CD4-positive, alpha-beta T cell treated with Interleukin-2 at 100 ng/mL for 4 hours (primary cell): ENCODE data around the gene PTGDR2.

ENCODE experiments used
- DNase-seq: peaks from one replicate; pipeline ENCODE4 v3.0.0-alpha.2; 2020; ENCODE audit warnings: low spot score

PTGDR2 gene

DNA sequence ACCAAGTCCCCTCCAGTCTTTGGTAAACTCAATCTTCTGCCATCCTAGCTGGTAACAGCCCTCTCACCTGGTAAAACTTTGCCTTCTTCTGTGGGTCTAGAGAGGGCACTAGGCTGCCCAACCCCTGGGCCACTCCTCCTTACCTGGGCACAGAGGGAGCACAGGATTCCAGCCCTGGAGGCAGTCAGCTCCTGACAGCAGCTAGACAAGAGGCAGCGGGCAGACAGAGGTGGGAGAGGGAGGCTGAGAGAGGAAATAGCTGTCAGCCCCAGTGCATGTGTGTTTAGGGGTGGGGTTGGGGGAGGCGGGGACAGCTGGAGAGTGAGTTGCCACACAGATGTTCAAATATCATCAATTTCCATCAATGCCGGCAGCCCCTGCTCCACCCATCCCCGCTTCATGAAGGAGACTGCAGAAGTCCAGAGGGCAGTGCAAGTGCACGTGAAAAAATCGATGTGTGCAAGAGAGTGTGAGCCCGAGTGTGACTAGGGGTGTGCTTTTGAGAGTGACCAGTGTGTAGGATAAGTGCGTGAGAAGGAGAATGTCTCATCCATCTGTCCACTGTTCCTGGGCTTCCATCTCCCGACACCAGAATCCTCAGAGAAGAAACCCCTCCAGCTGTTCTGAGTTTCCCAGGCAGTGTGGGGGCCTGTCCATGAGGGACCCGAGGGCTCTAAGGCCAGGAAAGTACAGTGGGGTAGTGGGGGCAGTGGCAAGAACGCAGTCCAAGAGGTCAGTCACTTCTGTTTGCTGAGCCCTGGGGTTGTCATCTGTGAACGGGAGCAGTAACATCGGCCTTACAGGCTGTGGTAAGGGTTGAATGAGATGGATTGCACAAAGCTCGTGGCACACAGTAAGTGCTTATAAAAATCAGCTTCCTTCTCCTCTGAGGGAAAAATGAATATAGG, at the start of gene PTGDR2:
TSS of gene PTGDR2 (minus strand) at position 225 of the 908 bp plus-strand sequence. CDS start 2,228 bp downstream, outside the sequence.
- no peak for DNase-seq

GRCh38 chr11:60905047-60905446, 49.3 kb upstream of the PTGDR2 start:
- no peak for DNase-seq

DNA sequence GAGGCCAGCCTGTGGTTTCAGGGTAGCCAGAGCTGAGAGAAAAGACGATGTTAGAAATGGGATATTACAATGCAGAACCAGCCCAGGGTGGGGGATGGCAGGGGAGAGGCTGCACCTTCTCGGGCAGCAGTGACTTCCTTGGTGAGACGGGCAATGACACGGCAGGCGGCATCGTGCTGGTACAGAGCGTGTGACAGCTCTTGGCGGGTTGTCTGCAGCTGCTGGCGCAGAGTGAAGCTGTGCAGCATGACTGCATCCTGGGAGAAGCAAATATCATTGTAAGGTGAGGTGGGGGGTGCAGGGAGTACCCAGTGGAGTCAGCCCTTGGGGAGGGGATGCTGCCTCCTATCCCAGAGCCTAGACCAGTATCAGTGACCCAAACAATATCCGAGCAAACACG, 46.9 kb upstream of the PTGDR2 start:
- no peak for DNase-seq

- DNase-seq: no peak
Measured at GRCh38 chr11:60900673-60901404, 45.1 kb upstream of the PTGDR2 start.

GRCh38 chr11:60899977-60900376, 44.2 kb upstream of the PTGDR2 start:
- no peak for DNase-seq

DNA sequence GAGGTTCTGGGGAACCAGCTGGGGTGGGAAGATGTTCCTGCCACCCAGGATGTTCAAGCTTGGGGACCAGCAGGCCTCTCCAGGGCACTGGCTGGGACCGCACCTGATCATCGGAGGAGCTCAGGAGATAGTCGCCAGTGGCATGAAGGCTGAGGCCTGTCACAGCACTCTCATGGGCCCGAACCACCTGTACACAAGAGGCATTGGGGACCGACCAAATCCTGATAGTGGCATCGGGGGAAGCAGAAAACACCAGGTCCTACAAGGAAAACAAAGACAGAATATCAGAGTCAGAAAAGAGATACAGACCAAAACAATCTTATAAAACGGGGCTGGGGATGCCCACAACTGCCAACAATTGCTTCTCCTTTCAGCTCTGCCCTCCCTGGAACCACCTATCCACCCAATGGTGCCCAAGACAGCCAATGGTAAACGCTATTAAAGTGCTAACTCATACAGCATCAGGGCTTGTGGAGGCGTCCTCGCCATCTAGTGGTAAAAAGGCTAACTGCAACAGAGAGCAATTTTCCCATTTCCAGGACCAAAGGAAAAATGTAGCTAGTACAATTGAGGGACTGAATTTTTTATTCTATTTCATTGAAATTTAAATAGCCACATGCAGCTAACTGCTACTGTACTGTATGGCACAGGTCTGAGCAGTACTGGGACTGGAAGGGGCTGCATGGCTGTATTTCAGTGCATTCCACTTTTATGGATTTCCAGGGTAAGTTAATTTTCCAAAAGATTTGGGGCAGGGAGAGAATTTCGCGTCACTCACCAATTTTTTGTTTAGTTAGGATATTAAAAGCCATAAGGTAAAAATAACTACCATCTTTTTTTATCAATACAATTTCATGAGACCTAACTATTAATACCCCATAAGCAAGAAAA, 43.5 kb upstream of the PTGDR2 start:
- peak; percentile 52 for DNase-seq

DNA sequence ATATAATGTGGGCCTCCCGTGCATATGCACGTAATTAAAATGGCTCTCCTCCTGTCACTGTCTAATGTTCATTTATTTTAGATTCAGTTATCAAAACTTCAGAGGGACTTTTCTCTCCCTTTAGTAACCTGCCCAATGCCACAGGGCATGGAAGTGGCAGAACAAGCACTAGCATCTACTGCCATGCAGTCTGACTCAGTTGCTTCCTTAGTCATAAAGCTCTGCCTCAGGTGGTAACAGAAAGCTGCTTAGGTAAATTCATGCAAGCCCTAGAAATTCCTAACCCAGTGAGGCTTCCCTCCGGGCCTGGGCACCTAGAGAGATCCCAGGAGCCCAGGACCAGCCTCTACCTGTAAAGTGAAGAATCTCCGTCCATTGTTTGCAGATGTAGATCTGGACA, 41.7 kb upstream of the PTGDR2 start:
- no peak for DNase-seq

GRCh38 chr11:60895687-60896086, 39.9 kb upstream of the PTGDR2 start:
- no peak for DNase-seq

DNA sequence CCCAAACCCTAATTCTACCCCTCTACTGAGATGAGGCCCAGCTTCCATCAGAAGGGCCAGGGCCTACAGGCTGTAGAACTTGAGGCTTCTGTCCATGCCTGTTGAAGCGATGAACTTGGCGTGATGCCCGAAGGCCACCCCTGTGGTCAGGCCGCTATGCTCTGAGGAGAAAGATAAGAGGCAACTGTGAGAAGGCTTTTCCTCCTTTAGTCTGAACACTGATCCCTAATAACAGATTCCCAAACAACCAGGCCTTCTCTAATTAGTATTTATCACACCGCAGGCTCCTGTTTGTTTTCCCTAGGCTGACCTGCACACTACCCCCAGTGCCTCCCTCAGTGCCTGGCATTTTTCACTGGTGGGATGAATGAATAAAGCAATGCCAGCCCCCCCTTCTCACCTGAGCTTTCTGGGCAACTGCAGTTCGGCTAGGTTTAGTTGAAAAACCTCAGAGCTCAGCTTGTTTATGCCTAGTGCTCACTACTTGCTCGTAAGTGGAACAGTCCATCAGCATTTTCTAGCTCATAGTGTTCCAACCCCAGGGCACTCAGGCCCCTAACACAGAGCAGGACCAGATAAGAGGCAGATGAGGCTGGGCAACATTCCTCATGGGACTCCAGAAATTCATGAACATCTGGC, 35.5 kb upstream of the PTGDR2 start:
- no peak for DNase-seq

DNA sequence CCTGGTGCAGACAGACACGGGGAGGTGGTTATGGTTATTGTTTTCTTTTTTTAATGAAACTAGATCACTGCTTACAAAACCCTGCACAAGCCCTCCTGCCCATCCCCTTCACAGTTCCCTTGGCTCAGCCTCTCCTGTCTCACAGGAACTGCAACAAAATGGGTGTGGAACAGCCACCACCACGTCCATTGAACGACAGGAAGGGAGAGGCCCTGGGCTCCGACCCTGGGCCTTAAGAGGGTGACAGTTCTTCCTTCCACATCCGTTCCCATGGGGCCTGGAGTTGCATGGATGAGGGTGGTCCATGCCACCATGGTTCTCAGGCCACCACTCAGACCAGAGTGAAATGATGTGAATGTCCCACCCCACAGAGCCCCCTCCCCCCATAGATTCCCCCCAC, 34.9 kb upstream of the PTGDR2 start:
- DNase-seq: no peak

- DNase-seq: no peak
Measured at GRCh38 chr11:60889869-60890311, 34.1 kb upstream of the PTGDR2 start.

DNA sequence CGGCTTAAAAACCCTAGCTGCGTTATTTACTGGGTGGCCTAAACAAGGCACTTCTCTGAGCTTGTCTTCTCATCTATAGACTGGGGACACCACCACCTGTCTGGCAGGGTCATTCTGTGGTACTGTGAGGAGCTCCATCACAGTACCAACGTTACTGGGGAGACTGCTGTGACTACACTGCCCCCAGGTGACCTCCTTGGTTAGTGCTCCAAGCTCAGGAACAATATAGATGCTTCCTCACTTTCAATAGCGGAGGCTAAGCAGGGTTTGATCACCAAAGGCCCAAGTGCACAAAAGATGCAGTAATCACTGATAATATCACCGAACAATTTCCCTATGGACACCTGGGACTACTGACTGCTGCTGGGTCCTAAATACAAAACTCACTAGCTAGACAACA, 31.8 kb upstream of the PTGDR2 start:
- peak; percentile 39 for DNase-seq

DNA sequence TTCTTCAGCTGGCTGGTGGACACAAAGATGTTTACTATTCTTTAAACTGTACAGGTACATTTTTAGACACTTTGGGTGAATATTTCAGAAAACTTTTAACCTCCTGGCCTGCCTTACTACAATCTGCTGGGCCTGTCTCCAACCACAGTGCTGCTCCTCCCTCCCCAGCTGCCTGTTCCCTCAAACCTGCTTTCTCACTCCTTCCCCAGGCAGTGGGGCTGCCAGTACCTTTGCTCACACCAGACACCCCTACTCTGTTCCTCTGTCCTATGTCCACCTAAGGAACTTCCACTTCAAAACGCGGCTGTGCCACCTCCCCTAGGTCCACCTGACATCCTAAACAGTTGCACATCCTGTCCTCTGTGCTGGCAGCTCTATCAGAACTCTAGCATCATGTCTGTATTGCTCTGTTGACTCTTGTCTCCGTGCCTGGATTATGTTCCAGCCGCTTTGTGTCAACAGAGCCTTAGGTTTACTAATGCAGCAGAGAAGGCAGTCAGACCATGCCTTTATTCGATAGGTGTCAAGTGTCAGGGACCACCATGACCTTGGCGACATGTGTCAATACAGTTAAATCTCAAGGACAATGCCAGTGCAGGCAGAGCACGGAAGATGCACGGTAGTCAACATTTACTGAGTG, 25.0 kb upstream of the PTGDR2 start:
- no peak for DNase-seq

GRCh38 chr11:60879971-60880588, 24.3 kb upstream of the PTGDR2 start:
- no peak for DNase-seq

GRCh38 chr11:60879104-60879503, 23.4 kb upstream of the PTGDR2 start:
- no peak for DNase-seq

- DNase-seq: no peak
Measured at GRCh38 chr11:60878245-60879101, 22.7 kb upstream of the PTGDR2 start.

GRCh38 chr11:60876168-60876485, 20.4 kb upstream of the PTGDR2 start:
- no peak for DNase-seq

DNA sequence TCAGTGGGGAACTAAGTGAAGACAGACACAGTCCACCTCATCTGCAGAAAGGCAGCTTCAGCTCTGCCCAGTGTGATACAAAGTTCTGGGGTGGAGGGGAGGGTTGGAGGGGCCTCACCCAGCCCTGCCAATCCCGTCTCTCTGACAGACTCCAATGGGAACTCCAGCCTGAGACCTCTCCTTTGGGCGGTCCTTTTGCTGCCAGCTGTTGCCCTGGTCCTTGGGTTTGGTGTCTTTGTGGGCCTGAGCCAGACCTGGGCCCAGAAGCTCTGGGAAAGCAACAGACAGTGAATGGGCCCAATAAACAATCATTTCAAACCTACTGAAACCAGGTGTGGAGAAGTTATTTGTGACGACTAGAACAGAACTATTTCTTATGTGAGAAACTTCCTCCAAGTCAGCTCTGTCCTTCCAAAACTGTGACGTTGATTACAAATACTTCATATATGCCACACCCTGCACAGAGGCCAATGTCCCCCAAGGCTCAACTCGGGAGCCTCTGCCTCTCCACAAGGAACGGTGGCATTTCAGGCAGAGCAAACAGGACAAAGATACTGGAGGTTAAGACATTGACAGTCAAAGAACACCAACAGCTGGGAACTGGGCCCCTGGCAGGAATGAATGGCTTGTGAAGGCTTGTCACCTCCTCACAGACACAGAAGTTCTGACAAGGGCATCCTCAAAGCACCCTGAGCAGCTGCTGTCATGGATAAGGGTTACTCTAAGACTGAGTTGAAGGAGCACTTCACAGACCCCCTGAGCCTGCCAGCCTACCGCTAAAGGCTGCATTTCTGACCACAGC, 19.8 kb upstream of the PTGDR2 start:
- no peak for DNase-seq
